NCI-H510A treated with DMSO at 0.1 percent for 48 hours (cell line): ENCODE measurements around the gene TMIGD3.

Experiments
- DNase-seq: peaks from one replicate; lab custom pipeline; 2025; lab: John Stamatoyannopoulos, UW

The TMIGD3 gene

GRCh38 chr1:111474521-111474920 is 28.9 kb downstream of the TMIGD3 start:
- no peak for DNase-seq

GRCh38 chr1:111474106-111474505 is 29.3 kb downstream of the TMIGD3 start:
- no peak for DNase-seq

- no peak for DNase-seq
These were observed 31.9 kb downstream of the TMIGD3 start for GRCh38 chr1:111471538-111471937.

GRCh38 chr1:111471012-111471411 is 32.4 kb downstream of the TMIGD3 start:
- no peak for DNase-seq

- DNase-seq, result no peak
These were observed 32.8 kb downstream of the TMIGD3 start for GRCh38 chr1:111470596-111470995.

- no peak for DNase-seq
These were observed 33.9 kb downstream of the TMIGD3 start for GRCh38 chr1:111469539-111469938.

GRCh38 chr1:111468717-111469100 is 34.7 kb downstream of the TMIGD3 start:
- no peak for DNase-seq

GRCh38 chr1:111467865-111468716 is 35.3 kb downstream of the TMIGD3 start:
- no peak for DNase-seq

- no peak for DNase-seq
These were observed 37.0 kb downstream of the TMIGD3 start for GRCh38 chr1:111466480-111466879.

GRCh38 chr1:111465754-111466153 is 37.7 kb downstream of the TMIGD3 start:
- no peak for DNase-seq

GRCh38 chr1:111463029-111463683 is 40.3 kb downstream of the TMIGD3 start:
- no peak for DNase-seq

GRCh38 chr1:111462370-111463028 is 40.9 kb downstream of the TMIGD3 start:
- no peak for DNase-seq

- no peak for DNase-seq
These were observed 41.7 kb downstream of the TMIGD3 start for GRCh38 chr1:111461765-111462164.

GRCh38 chr1:111455642-111456031 is 47.8 kb downstream of the TMIGD3 start:
- DNase-seq, result no peak

GRCh38 chr1:111454859-111455641 is 48.4 kb downstream of the TMIGD3 start:
- DNase-seq, result no peak

- no peak for DNase-seq
These were observed 49.7 kb downstream of the TMIGD3 start for GRCh38 chr1:111453706-111454105.

GRCh38 chr1:111452581-111452980 is 50.9 kb downstream of the TMIGD3 start:
- DNase-seq, result no peak

- no peak for DNase-seq
These were observed 53.2 kb downstream of the TMIGD3 start for GRCh38 chr1:111450185-111450584.

- DNase-seq, result no peak
These were observed 53.8 kb downstream of the TMIGD3 start for GRCh38 chr1:111449703-111450017.

GRCh38 chr1:111448918-111449702 is 54.3 kb downstream of the TMIGD3 start, which contains the start of the genes ATP5PB and WDR77:
Gene ATP5PB (plus strand): TSS chr1:111449464. CDS start chr1:111449542, 78 bp downstream.
Gene WDR77 (minus strand): TSS chr1:111449256. CDS start chr1:111449169, 87 bp downstream.
- DNase-seq, result peak; percentile 97

- DNase-seq, result no peak
These were observed 54.9 kb downstream of the TMIGD3 start for GRCh38 chr1:111448482-111448917.
